ENCODE data around the gene PCDHGC3.
A peak's percentile ranks its signal among the peaks of the same experiment; 100 is the strongest.

The PCDHGC3 gene

DNA sequence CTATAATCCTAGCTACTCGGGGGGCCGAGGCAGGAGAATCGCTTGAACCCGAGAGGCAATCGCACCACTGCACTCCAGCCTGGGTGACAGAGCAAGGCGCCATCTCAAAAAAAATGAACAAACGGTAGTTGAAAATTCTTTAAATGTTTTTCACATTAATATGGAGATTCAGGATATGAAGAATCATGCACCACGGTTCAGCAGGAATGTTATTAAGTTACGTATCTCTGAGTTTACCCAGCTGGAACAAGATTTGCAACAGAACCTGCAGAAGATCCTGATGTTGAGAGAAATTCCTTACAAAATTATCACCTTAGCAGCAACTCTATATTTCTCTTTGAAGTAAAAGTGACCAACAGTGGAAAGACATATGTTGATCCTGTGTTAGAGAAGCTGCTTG lies 35.4 kb upstream of the PCDHGC3 start:
- Histone ChIP-seq H3K9ac (ENCODE audit: low read depth in 1 of 2, low read length in 2 of 2) (no peak overlapping the region), H3K4me3 (ENCODE audit: low read depth in 1 of 2, low read length in 2 of 2) (no peak overlapping the region), H3K27me3 (ENCODE audit: control insufficient read depth in 1 of 2, insufficient read depth in 2 of 2, low read length in 2 of 2) (no peaks in the 10 kb centered on the region), H3K36me3 (ENCODE audit: control insufficient read depth in 1 of 2, insufficient read depth in 2 of 2, low read length in 2 of 2) (no peaks in the 10 kb centered on the region), H3K27ac (ENCODE audit: low read depth, low read length) (no peak overlapping the region), H3K9me3 (ENCODE audit: control insufficient read depth in 1 of 2, low read length in 2 of 2) (peaks cover 9 to 17% of the 10 kb centered on the region in 2 donors), H3K4me1 (ENCODE audit: control insufficient read depth in 1 of 2, insufficient read depth in 2 of 2, low read length in 2 of 2) (no peaks in the 10 kb centered on the region)

- Histone ChIP-seq H3K4me3 (ENCODE audit: low read depth in 1 of 2, low read length in 2 of 2) (no peak overlapping the region), H3K27ac (ENCODE audit: low read depth, low read length) (no peak overlapping the region), H3K9me3 (ENCODE audit: control insufficient read depth in 1 of 2, low read length in 2 of 2) (peaks cover 9 to 17% of the 10 kb centered on the region in 2 donors), H3K9ac (ENCODE audit: low read depth in 1 of 2, low read length in 2 of 2) (no peak overlapping the region), H3K36me3 (ENCODE audit: control insufficient read depth in 1 of 2, insufficient read depth in 2 of 2, low read length in 2 of 2) (no peaks in the 10 kb centered on the region), H3K4me1 (ENCODE audit: control insufficient read depth in 1 of 2, insufficient read depth in 2 of 2, low read length in 2 of 2) (no peaks in the 10 kb centered on the region), H3K27me3 (ENCODE audit: control insufficient read depth in 1 of 2, insufficient read depth in 2 of 2, low read length in 2 of 2) (no peaks in the 10 kb centered on the region)
These were observed 34.1 kb upstream of the PCDHGC3 start for GRCh38 chr5:141441571-141442170.

DNA sequence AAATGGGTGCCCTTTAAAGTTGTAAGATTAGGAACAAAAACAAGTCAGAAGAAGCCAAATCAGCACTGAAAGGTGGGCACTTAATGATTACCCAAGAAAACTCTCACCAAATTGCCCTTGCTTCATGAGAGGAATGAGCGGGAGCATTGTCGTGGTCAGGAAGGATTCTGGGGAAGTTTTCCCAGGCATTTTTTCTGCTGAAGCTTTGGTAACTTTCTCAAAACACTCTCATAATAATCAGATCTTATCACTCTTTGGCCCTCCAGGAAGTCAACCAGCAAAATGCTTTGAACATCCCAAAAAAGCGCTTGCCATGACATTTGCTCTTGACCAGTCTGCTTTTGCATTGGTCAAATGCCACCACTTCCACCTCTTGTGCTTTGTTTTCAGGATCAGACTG lies 10.4 kb upstream of the PCDHGC3 start:
- Histone ChIP-seq H3K4me3 (ENCODE audit: low read depth in 1 of 2, low read length in 2 of 2) (no peak overlapping the region), H3K9me3 (ENCODE audit: control insufficient read depth in 1 of 2, low read length in 2 of 2) (no peaks in the 10 kb centered on the region), H3K9ac (ENCODE audit: low read depth in 1 of 2, low read length in 2 of 2) (no peak overlapping the region), H3K4me1 (ENCODE audit: control insufficient read depth in 1 of 2, insufficient read depth in 2 of 2, low read length in 2 of 2) (no peaks in the 10 kb centered on the region), H3K27ac (ENCODE audit: low read depth, low read length) (no peak overlapping the region), H3K36me3 (ENCODE audit: control insufficient read depth in 1 of 2, insufficient read depth in 2 of 2, low read length in 2 of 2) (no peaks in the 10 kb centered on the region), H3K27me3 (ENCODE audit: control insufficient read depth in 1 of 2, insufficient read depth in 2 of 2, low read length in 2 of 2) (no peaks in the 10 kb centered on the region)

GRCh38 chr5:141476132-141476911 lies 556 bp downstream of the PCDHGC3 start:
- Histone ChIP-seq H3K4me1 (ENCODE audit: control insufficient read depth in 1 of 2, insufficient read depth in 2 of 2, low read length in 2 of 2) (peaks cover 29% of the 10 kb centered on the region in 2 donors), H3K27me3 (ENCODE audit: control insufficient read depth in 1 of 2, insufficient read depth in 2 of 2, low read length in 2 of 2) (peaks cover 16 to 24% of the 10 kb centered on the region in 2 donors), H3K27ac (ENCODE audit: low read depth, low read length) (peak overlapping the region; percentile 22), H3K36me3 (ENCODE audit: control insufficient read depth in 1 of 2, insufficient read depth in 2 of 2, low read length in 2 of 2) (no peaks in the 10 kb centered on the region), H3K4me3 (ENCODE audit: low read depth in 1 of 2, low read length in 2 of 2) (peak overlapping the region; percentile 87), H3K9me3 (ENCODE audit: control insufficient read depth in 1 of 2, low read length in 2 of 2) (no peaks in the 10 kb centered on the region), H3K9ac (ENCODE audit: low read depth in 1 of 2, low read length in 2 of 2) (peak overlapping the region; percentile 58 to 79)

GRCh38 chr5:141477044-141477575 lies 1.3 kb downstream of the PCDHGC3 start:
- H3K9ac ChIP-seq (ENCODE audit: low read depth in 1 of 2, low read length in 2 of 2): peak overlapping the region; percentile 58 to 79
- H3K4me3 ChIP-seq (ENCODE audit: low read depth in 1 of 2, low read length in 2 of 2): peak overlapping the region; percentile 87
- peaks cover 29% of the 10 kb centered on the region in 2 donors for H3K4me1 ChIP-seq (ENCODE audit: control insufficient read depth in 1 of 2, insufficient read depth in 2 of 2, low read length in 2 of 2)
- no peak overlapping the region for H3K27ac ChIP-seq (ENCODE audit: low read depth, low read length)
- H3K36me3 ChIP-seq (ENCODE audit: control insufficient read depth in 1 of 2, insufficient read depth in 2 of 2, low read length in 2 of 2): no peaks in the 10 kb centered on the region
- peaks cover 16 to 24% of the 10 kb centered on the region in 2 donors for H3K27me3 ChIP-seq (ENCODE audit: control insufficient read depth in 1 of 2, insufficient read depth in 2 of 2, low read length in 2 of 2)
- H3K9me3 ChIP-seq (ENCODE audit: control insufficient read depth in 1 of 2, low read length in 2 of 2): no peaks in the 10 kb centered on the region

- H3K4me1 ChIP-seq (ENCODE audit: control insufficient read depth in 1 of 2, insufficient read depth in 2 of 2, low read length in 2 of 2): peaks cover 29% of the 10 kb centered on the region in 2 donors
These were observed 2.0 kb downstream of the PCDHGC3 start for GRCh38 chr5:141477815-141478214.

GRCh38 chr5:141478321-141478945 lies 2.7 kb downstream of the PCDHGC3 start:
- Histone ChIP-seq H3K4me3 (ENCODE audit: low read depth in 1 of 2, low read length in 2 of 2) (peak overlapping the region; percentile 38 to 87), H3K27me3 (ENCODE audit: control insufficient read depth in 1 of 2, insufficient read depth in 2 of 2, low read length in 2 of 2) (peaks cover 18 to 24% of the 10 kb centered on the region in 2 donors), H3K27ac (ENCODE audit: low read depth, low read length) (no peak overlapping the region), H3K9ac (ENCODE audit: low read depth in 1 of 2, low read length in 2 of 2) (no peak overlapping the region), H3K36me3 (ENCODE audit: control insufficient read depth in 1 of 2, insufficient read depth in 2 of 2, low read length in 2 of 2) (no peaks in the 10 kb centered on the region), H3K9me3 (ENCODE audit: control insufficient read depth in 1 of 2, low read length in 2 of 2) (no peaks in the 10 kb centered on the region), H3K4me1 (ENCODE audit: control insufficient read depth in 1 of 2, insufficient read depth in 2 of 2, low read length in 2 of 2) (peaks cover 29% of the 10 kb centered on the region in 2 donors)

More at GRCh38 chr5:141477815-141478214, 2.0 kb downstream of the PCDHGC3 start:
- H3K27ac ChIP-seq (ENCODE audit: low read depth, low read length): no peak overlapping the region
- no peak overlapping the region for H3K9ac ChIP-seq (ENCODE audit: low read depth in 1 of 2, low read length in 2 of 2)
- peak overlapping the region; percentile 38 to 87 for H3K4me3 ChIP-seq (ENCODE audit: low read depth in 1 of 2, low read length in 2 of 2)
- H3K27me3 ChIP-seq (ENCODE audit: control insufficient read depth in 1 of 2, insufficient read depth in 2 of 2, low read length in 2 of 2): peaks cover 16 to 24% of the 10 kb centered on the region in 2 donors
- no peaks in the 10 kb centered on the region for H3K9me3 ChIP-seq (ENCODE audit: control insufficient read depth in 1 of 2, low read length in 2 of 2)
- no peaks in the 10 kb centered on the region for H3K36me3 ChIP-seq (ENCODE audit: control insufficient read depth in 1 of 2, insufficient read depth in 2 of 2, low read length in 2 of 2)

DNA sequence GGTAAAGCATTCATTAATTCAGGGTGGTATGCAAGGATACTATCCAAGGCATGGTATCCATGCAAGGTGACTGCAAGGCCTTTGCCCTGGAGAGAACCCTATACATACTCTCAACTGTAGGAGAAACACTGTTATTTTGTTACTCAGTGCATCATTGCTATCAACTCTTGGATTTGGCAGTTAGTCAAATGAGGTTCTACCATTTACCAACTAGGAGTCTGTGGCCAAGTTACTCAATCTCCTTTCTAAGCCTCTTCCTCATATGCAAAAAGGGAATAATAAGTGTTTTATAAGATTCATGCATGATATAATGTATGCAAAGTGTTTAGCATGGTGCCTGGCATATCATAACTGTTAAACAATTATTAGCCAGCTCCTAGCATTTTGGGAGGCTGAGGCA lies 4.0 kb downstream of the PCDHGC3 start:
- no peak overlapping the region for H3K4me3 ChIP-seq (ENCODE audit: low read depth in 1 of 2, low read length in 2 of 2)
- peaks cover 29 to 31% of the 10 kb centered on the region in 2 donors for H3K4me1 ChIP-seq (ENCODE audit: control insufficient read depth in 1 of 2, insufficient read depth in 2 of 2, low read length in 2 of 2)

GRCh38 chr5:141483902-141484301 lies 8.1 kb downstream of the PCDHGC3 start:
- Histone ChIP-seq H3K9ac (ENCODE audit: low read depth in 1 of 2, low read length in 2 of 2) (no peak overlapping the region), H3K4me1 (ENCODE audit: control insufficient read depth in 1 of 2, insufficient read depth in 2 of 2, low read length in 2 of 2) (peaks cover 0 to 13% of the 10 kb centered on the region in 2 donors), H3K9me3 (ENCODE audit: control insufficient read depth in 1 of 2, low read length in 2 of 2) (no peaks in the 10 kb centered on the region), H3K27me3 (ENCODE audit: control insufficient read depth in 1 of 2, insufficient read depth in 2 of 2, low read length in 2 of 2) (peaks cover 13 to 26% of the 10 kb centered on the region in 2 donors), H3K4me3 (ENCODE audit: low read depth in 1 of 2, low read length in 2 of 2) (no peak overlapping the region), H3K27ac (ENCODE audit: low read depth, low read length) (no peak overlapping the region), H3K36me3 (ENCODE audit: control insufficient read depth in 1 of 2, insufficient read depth in 2 of 2, low read length in 2 of 2) (no peaks in the 10 kb centered on the region)

More for the DNA sequence above, 4.0 kb downstream of the PCDHGC3 start:
- Histone ChIP-seq H3K36me3 (ENCODE audit: control insufficient read depth in 1 of 2, insufficient read depth in 2 of 2, low read length in 2 of 2) (no peaks in the 10 kb centered on the region), H3K27ac (ENCODE audit: low read depth, low read length) (no peak overlapping the region), H3K9ac (ENCODE audit: low read depth in 1 of 2, low read length in 2 of 2) (no peak overlapping the region), H3K9me3 (ENCODE audit: control insufficient read depth in 1 of 2, low read length in 2 of 2) (no peaks in the 10 kb centered on the region), H3K27me3 (ENCODE audit: control insufficient read depth in 1 of 2, insufficient read depth in 2 of 2, low read length in 2 of 2) (peaks cover 18 to 33% of the 10 kb centered on the region in 2 donors)

- Histone ChIP-seq H3K36me3 (ENCODE audit: control insufficient read depth in 1 of 2, insufficient read depth in 2 of 2, low read length in 2 of 2) (no peaks in the 10 kb centered on the region), H3K27me3 (ENCODE audit: control insufficient read depth in 1 of 2, insufficient read depth in 2 of 2, low read length in 2 of 2) (peaks cover 13 to 26% of the 10 kb centered on the region in 2 donors), H3K27ac (ENCODE audit: low read depth, low read length) (no peak overlapping the region), H3K4me3 (ENCODE audit: low read depth in 1 of 2, low read length in 2 of 2) (peak overlapping the region in 1 of 2 donors; percentile 57), H3K9ac (ENCODE audit: low read depth in 1 of 2, low read length in 2 of 2) (no peak overlapping the region), H3K9me3 (ENCODE audit: control insufficient read depth in 1 of 2, low read length in 2 of 2) (no peaks in the 10 kb centered on the region), H3K4me1 (ENCODE audit: control insufficient read depth in 1 of 2, insufficient read depth in 2 of 2, low read length in 2 of 2) (peaks cover 0 to 13% of the 10 kb centered on the region in 2 donors)
These were observed 8.5 kb downstream of the PCDHGC3 start for GRCh38 chr5:141484310-141484640.
